ENCODE measurements around the gene SLC1A7. TPM values are rescaled to one million over a fixed set of nuclear protein-coding genes. Genes with fewer than 3 reads are reported as not detected.

The SLC1A7 gene
- total RNA-seq, 1 experiment from 2014 or later: not detected

GRCh38 chr1:53130598-53130877, 11.9 kb downstream of the SLC1A7 start:
- no peaks in the 10 kb centered on the region for H3K36me3 ChIP-seq (ENCODE audit: control insufficient read depth in 1 of 2, insufficient read depth in 2 of 2, low read length in 2 of 2)
- no peak for TF ChIP-seq SRF (IDR thresholded peaks at IDR 0.05; ENCODE audit: low read depth)
- TF ChIP-seq REST (IDR thresholded peaks at IDR 0.05; ENCODE audit: low read depth): no peak
- no peak for TF ChIP-seq SP1 (IDR thresholded peaks at IDR 0.05; ENCODE audit: low read depth)
- H3K27me3 ChIP-seq (ENCODE audit: insufficient read depth, low read length): no peaks in the 10 kb centered on the region
- no peaks in the 10 kb centered on the region for H4K20me1 ChIP-seq (ENCODE audit: insufficient read depth)
- ATAC-seq (no peak), DNase-seq (ENCODE audit: low read depth, low spot score) (no peak)
- ChIA-PET POLR2A (no interaction called here), RAD21 (ENCODE audit: low non-redundant PET in 1 of 2, low total read pairs in 2 of 2, uncharacterized antibody in 2 of 2, unreplicated experiment in 2 of 2) (no interaction called here), CTCF (no interaction called here)
- no peaks in the 10 kb centered on the region for H3K9me3 ChIP-seq (ENCODE audit: control insufficient read depth in 1 of 2, insufficient read depth in 1 of 2, low read depth in 1 of 2, low read length in 2 of 2)
- BruUV-seq (replicated peaks): no TSS peak
- H3K27ac ChIP-seq (ENCODE audit: low read depth, low read length): no peak overlapping the region
- intact Hi-C loops (cut with micrococcal nuclease): no loop called here
- no peaks in the 10 kb centered on the region for H3K9me2 ChIP-seq (ENCODE audit: insufficient read depth)
- no peak overlapping the region for H3K4me2 ChIP-seq (ENCODE audit: low read length)
- H3K79me2 ChIP-seq (ENCODE audit: insufficient read depth, low read length): no peaks in the 10 kb centered on the region
- no peak overlapping the region for H3K9ac ChIP-seq (ENCODE audit: low read length)
- no peak overlapping the region for H3K4me3 ChIP-seq (replicated peaks in 1 of 2; ENCODE audit: low read depth in 1 of 2, low read length in 2 of 2)
- H2AFZ ChIP-seq (ENCODE audit: low read depth, low read length, poor library complexity, severe bottlenecking): no peak overlapping the region
- no peaks in the 10 kb centered on the region for H3K4me1 ChIP-seq (ENCODE audit: control insufficient read depth in 1 of 2, insufficient read depth in 2 of 2, low read length in 2 of 2)

GRCh38 chr1:53129891-53130597, 12.4 kb downstream of the SLC1A7 start:
- no peak overlapping the region for H3K4me3 ChIP-seq (replicated peaks in 1 of 2; ENCODE audit: low read depth in 1 of 2, low read length in 2 of 2)
- CTCF ChIA-PET: no interaction called here

More at GRCh38 chr1:53129891-53130597, 12.4 kb downstream of the SLC1A7 start:
- Histone ChIP-seq H3K9me3 (ENCODE audit: control insufficient read depth in 1 of 2, insufficient read depth in 1 of 2, low read depth in 1 of 2, low read length in 2 of 2) (no peaks in the 10 kb centered on the region), H3K36me3 (ENCODE audit: control insufficient read depth in 1 of 2, insufficient read depth in 2 of 2, low read length in 2 of 2) (no peaks in the 10 kb centered on the region), H3K4me2 (ENCODE audit: low read length) (no peak overlapping the region), H2AFZ (ENCODE audit: low read depth, low read length, poor library complexity, severe bottlenecking) (no peak overlapping the region), H3K27me3 (ENCODE audit: insufficient read depth, low read length) (no peaks in the 10 kb centered on the region), H4K20me1 (ENCODE audit: insufficient read depth) (no peaks in the 10 kb centered on the region), H3K4me1 (ENCODE audit: control insufficient read depth in 1 of 2, insufficient read depth in 2 of 2, low read length in 2 of 2) (no peaks in the 10 kb centered on the region), H3K27ac (ENCODE audit: low read depth, low read length) (no peak overlapping the region), H3K9ac (ENCODE audit: low read length) (no peak overlapping the region), H3K9me2 (ENCODE audit: insufficient read depth) (no peaks in the 10 kb centered on the region), H3K79me2 (ENCODE audit: insufficient read depth, low read length) (no peaks in the 10 kb centered on the region)
- POLR2A ChIA-PET: no interaction called here
- RAD21 ChIA-PET (ENCODE audit: low non-redundant PET in 1 of 2, low total read pairs in 2 of 2, uncharacterized antibody in 2 of 2, unreplicated experiment in 2 of 2): no interaction called here
- DNase-seq (ENCODE audit: low read depth, low spot score) (no peak), ATAC-seq (no peak)
- BruUV-seq (replicated peaks): no TSS peak
- TF ChIP-seq TCF7L2 (IDR thresholded peaks at IDR 0.05; ENCODE audit: borderline replicate concordance, extremely low read depth, insufficient read depth, insufficient read length) (no peak), EGR1 (IDR thresholded peaks at IDR 0.05; ENCODE audit: low read depth) (no peak), ZNF274 (IDR thresholded peaks at IDR 0.05; ENCODE audit: low read depth, low read length) (no peak), POLR2A (IDR thresholded peaks at IDR 0.05; ENCODE audit: borderline replicate concordance, extremely low read depth, insufficient read depth, insufficient read length) (no peak), JUND (IDR thresholded peaks at IDR 0.05) (no peak), POLR2AphosphoS5 (IDR thresholded peaks at IDR 0.05; ENCODE audit: low read depth, low read length) (no peak), MAX (IDR thresholded peaks at IDR 0.05) (no peak), RAD21 (IDR thresholded peaks at IDR 0.05; ENCODE audit: low read depth) (no peak)
- intact Hi-C loops (cut with micrococcal nuclease): no loop called here

All from HCT116 (cell line).